ENCODE measurements around the gene CABYR. TPM values are rescaled to one million over a fixed set of nuclear protein-coding genes. Genes with fewer than 3 reads are reported as not detected.

CABYR gene
- polyA plus RNA-seq, 1 experiment: 11.7 TPM

DNA sequence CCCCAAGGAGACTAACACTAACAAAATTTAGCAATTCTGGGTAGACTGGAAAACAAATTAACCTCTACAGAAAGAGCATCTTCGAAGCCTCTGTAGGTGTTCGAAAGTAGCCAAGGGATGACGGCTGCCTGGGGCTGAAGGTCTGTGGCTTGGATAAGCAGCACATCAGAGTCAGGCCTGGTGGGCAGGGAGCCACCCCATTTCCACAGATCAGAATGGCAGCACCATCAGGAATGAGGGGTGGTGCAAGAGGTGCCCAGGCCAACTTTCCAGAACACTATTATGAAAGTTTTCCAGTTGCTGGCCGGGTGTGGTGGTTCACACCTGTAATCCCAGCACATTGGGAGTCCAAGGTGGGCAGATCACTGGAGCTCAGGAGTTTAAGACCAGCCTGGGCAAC lies 57.9 kb downstream of the CABYR start:
- CTCF ChIA-PET: interaction anchor here (1.1 kb wide), 1 partner anchor 20 kb away, joined by 4 read pairs; no protein-coding TSS in a partner anchor
- Histone ChIP-seq H3K27me3 (ENCODE audit: control insufficient read depth, insufficient read depth, low read length) (no peaks in the 10 kb centered on the region), H3K4me3 (ENCODE audit: low read depth, low read length) (no peak overlapping the region), H3K36me3 (ENCODE audit: control insufficient read depth, insufficient read depth, low read length) (no peaks in the 10 kb centered on the region)
- no peak for DNase-seq (ENCODE audit: low read depth)
- POLR2A ChIA-PET: no interaction called here
- TF ChIP-seq, protein P1, sequence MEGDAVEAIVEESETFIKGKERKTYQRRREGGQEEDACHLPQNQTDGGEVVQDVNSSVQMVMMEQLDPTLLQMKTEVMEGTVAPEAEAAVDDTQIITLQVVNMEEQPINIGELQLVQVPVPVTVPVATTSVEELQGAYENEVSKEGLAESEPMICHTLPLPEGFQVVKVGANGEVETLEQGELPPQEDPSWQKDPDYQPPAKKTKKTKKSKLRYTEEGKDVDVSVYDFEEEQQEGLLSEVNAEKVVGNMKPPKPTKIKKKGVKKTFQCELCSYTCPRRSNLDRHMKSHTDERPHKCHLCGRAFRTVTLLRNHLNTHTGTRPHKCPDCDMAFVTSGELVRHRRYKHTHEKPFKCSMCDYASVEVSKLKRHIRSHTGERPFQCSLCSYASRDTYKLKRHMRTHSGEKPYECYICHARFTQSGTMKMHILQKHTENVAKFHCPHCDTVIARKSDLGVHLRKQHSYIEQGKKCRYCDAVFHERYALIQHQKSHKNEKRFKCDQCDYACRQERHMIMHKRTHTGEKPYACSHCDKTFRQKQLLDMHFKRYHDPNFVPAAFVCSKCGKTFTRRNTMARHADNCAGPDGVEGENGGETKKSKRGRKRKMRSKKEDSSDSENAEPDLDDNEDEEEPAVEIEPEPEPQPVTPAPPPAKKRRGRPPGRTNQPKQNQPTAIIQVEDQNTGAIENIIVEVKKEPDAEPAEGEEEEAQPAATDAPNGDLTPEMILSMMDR (IDR thresholded peaks at IDR 0.05; ENCODE audit: insufficient read depth, low read depth, low read length): no peak

DNA sequence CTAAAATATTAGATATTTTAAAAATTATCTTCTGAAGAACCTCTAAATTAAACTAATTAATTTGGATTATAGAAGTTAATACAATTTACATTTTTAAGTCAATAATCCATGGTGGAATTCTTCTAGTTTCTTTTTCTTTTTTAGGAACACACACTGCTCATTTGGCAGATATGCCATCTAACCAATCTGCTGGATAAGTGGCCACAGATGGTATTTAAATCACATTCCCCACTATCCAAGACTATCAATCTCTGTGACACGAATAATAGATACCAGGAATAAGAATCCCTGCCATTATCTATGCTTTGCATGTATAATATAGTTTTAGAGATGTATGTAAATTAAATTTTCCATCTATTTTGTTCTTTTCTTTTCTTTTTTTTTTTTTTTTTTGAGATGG lies 58.5 kb downstream of the CABYR start:
- CTCF ChIA-PET: no interaction called here

DNA sequence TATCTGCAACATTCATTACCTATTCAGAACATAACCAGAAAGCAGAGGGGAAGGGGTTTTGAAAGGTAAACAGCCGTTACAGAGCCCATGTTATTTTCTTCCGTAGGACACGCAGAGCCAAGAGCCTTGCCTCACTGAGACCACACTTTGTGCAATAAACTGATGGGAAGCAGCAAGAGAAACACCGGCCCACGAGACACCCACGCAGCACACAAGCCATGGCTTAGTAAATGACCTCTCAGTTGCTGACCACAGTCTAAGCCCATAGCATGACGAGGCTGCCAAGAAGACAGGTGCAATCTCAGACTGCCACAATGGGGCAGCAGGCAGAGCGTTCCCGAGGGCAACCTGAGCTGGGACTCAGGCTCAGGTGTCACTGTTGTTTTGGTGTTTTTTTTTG lies 59.6 kb downstream of the CABYR start:
- Histone ChIP-seq H3K27me3 (ENCODE audit: control insufficient read depth, insufficient read depth, low read length) (no peaks in the 10 kb centered on the region), H3K36me3 (ENCODE audit: control insufficient read depth, insufficient read depth, low read length) (no peaks in the 10 kb centered on the region), H3K4me3 (ENCODE audit: low read depth, low read length) (no peak overlapping the region)
- TF ChIP-seq, protein P1 (IDR thresholded peaks at IDR 0.05; ENCODE audit: insufficient read depth, low read depth, low read length): no peak
- ChIA-PET POLR2A (no interaction called here), CTCF (no interaction called here)
- no peak for DNase-seq (ENCODE audit: low read depth)

More for the DNA sequence above, 58.5 kb downstream of the CABYR start:
- TF ChIP-seq, protein P1 (IDR thresholded peaks at IDR 0.05; ENCODE audit: insufficient read depth, low read depth, low read length): no peak
- no peaks in the 10 kb centered on the region for H3K36me3 ChIP-seq (ENCODE audit: control insufficient read depth, insufficient read depth, low read length)
- no peaks in the 10 kb centered on the region for H3K27me3 ChIP-seq (ENCODE audit: control insufficient read depth, insufficient read depth, low read length)
- DNase-seq (ENCODE audit: low read depth): no peak
- POLR2A ChIA-PET: no interaction called here
- H3K4me3 ChIP-seq (ENCODE audit: low read depth, low read length): no peak overlapping the region

DNA sequence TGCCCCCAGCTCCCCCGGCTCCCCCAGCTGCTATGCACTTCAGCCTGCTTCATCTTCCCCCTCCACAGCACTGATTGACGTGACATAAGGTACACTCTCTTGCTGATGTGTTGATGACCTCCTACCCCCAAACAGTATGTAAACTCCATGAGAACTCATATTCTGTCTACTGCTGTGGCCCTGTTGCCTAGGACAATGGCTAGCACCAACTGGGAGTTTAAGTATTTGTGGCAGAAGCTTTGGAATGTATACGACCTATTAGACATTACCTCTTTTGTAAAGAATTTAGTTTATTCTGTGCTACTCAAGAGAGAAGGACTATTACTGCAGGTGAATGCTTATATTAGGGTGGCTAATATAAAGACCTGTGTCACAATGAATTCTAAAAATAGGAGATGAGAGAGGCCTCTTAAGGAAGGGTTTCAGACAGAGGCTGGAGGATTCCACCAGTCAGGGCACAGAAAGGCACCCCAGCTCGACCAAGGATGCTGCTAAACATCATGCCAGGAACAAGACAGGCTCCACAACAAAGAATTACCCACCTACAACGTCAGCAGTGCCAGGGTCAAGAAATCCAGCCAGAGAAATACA lies 60.6 kb downstream of the CABYR start:
- TF ChIP-seq, protein P1 (IDR thresholded peaks at IDR 0.05; ENCODE audit: insufficient read depth, low read depth, low read length): no peak
- Histone ChIP-seq H3K27me3 (ENCODE audit: control insufficient read depth, insufficient read depth, low read length) (no peaks in the 10 kb centered on the region), H3K4me3 (ENCODE audit: low read depth, low read length) (no peak overlapping the region), H3K36me3 (ENCODE audit: control insufficient read depth, insufficient read depth, low read length) (no peaks in the 10 kb centered on the region)
- ChIA-PET CTCF (interaction anchor here (0.8 to 1.2 kb wide), 3 partner anchors 10 to 43 kb away, joined by 3 to 4 read pairs (median 3); no protein-coding TSS in a partner anchor), POLR2A (no interaction called here)
- no peak for DNase-seq (ENCODE audit: low read depth)

DNA sequence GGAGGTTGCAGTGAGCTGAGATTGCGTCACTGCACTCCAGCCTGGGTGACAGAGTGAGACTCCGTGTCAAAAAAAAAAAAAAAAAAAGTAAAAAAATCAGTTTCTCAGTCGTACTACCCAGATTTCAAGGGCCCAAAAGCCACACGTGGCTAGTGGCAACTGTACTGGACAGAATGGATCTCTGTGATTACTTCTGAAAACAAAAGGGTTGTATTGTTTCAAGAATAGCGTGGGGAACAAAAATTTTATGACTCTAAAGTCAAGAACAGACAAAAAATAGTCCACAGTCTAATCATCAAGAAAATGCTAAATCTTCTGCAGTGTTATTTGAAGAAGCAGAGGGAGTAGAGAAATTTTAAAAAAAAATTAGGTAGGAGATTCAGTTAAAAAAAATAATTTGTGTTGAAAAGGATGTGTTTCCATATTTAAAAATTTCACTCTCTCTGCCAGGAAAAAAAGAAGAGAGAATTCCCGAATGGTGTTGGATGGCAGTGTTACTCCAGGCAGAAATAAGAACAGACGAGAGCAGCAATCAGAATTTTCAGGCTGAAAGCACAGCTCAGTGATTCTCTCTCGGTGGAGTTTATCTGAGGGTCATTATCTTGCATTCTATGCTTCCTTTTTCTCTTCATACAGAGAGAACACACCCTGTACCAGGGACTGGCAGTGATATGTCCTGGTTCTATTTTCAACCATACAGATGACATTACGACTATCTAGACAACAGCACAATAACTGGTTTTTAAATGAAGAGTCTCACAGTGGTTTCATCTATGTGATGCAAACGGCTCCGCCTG lies 61.8 kb downstream of the CABYR start:
- H3K4me3 ChIP-seq (ENCODE audit: low read depth, low read length): no peak overlapping the region
- no peaks in the 10 kb centered on the region for H3K27me3 ChIP-seq (ENCODE audit: control insufficient read depth, insufficient read depth, low read length)

More for the DNA sequence above, 61.8 kb downstream of the CABYR start:
- TF ChIP-seq, protein P1 (IDR thresholded peaks at IDR 0.05; ENCODE audit: insufficient read depth, low read depth, low read length): no peak
- DNase-seq (ENCODE audit: low read depth): no peak
- H3K36me3 ChIP-seq (ENCODE audit: control insufficient read depth, insufficient read depth, low read length): no peaks in the 10 kb centered on the region
- ChIA-PET POLR2A (no interaction called here), CTCF (interaction anchor here (0.9 to 1.2 kb wide), 2 partner anchors 11 to 22 kb away, joined by 3 to 4 read pairs; no protein-coding TSS in a partner anchor)

Measured in BJ (cell line).